Adipocyte (in vitro differentiated cells): Measurements from ENCODE around the gene NDUFAB1.
"Not testable (repeated sequence)": the region's sequence is repeated elsewhere in the genome, so short reads cannot be mapped to it uniquely, and the experiment has no call there.

Experiments
- DNase-seq: peaks from one replicate; pipeline ENCODE4 v3.0.0-alpha.2; 2015; ENCODE audit warnings: low read depth
- H3K27me3 ChIP-seq: replicated peaks from 2 replicates; pipeline ENCODE4 v1.7.0; 2013; ENCODE audit warnings: mild to moderate bottlenecking, low read length, moderate library complexity; ENCODE audit not compliant: control insufficient read depth, insufficient read depth
- H3K36me3 ChIP-seq: 2 replicates; pipeline ENCODE4 v1.7.0; 2013; ENCODE audit warnings: low read length, mild to moderate bottlenecking, moderate library complexity; ENCODE audit not compliant: control insufficient read depth, insufficient read depth, severe bottlenecking
- H3K4me1 ChIP-seq: 2 replicates; pipeline ENCODE4 v1.7.0; 2013; ENCODE audit warnings: mild to moderate bottlenecking, low read length, moderate library complexity; ENCODE audit not compliant: control insufficient read depth, insufficient read depth
- H3K4me3 ChIP-seq: 2 replicates; pipeline ENCODE4 v1.7.0; 2013; ENCODE audit warnings: mild to moderate bottlenecking, low read length, moderate library complexity
- H3K9ac ChIP-seq: 2 replicates; pipeline ENCODE4 v1.7.0; 2013; ENCODE audit warnings: mild to moderate bottlenecking, low read length, moderate library complexity
- H3K9me3 ChIP-seq: 2 replicates; pipeline ENCODE4 v1.7.0; 2013; ENCODE audit warnings: mild to moderate bottlenecking, low read length, moderate library complexity; ENCODE audit not compliant: control insufficient read depth

Gene NDUFAB1

GRCh38 chr16:23544436-23544835 is 51.7 kb downstream of the NDUFAB1 start:
- Histone ChIP-seq H3K9ac (no peak overlapping the region), H3K4me3 (no peak overlapping the region), H3K9me3 (no peaks in the 10 kb centered on the region), H3K4me1 (no peaks in the 10 kb centered on the region), H3K36me3 (peaks cover 72% of the 10 kb centered on the region), H3K27me3 (no peaks in the 10 kb centered on the region)
- DNase-seq, result no peak

GRCh38 chr16:23540817-23541178 is 55.3 kb downstream of the NDUFAB1 start:
- DNase-seq, H3K9ac ChIP-seq, H3K4me3 ChIP-seq, H3K9me3 ChIP-seq, H3K27me3 ChIP-seq: not testable (repeated sequence)
- peaks cover 13% of the 10 kb centered on the region for H3K4me1 ChIP-seq
- peaks cover 48% of the 10 kb centered on the region for H3K36me3 ChIP-seq

- no peak overlapping the region for H3K4me3 ChIP-seq
- H3K9ac ChIP-seq, result no peak overlapping the region
- H3K9me3 ChIP-seq, result no peaks in the 10 kb centered on the region
- H3K27me3 ChIP-seq, result no peaks in the 10 kb centered on the region
- H3K36me3 ChIP-seq, result peaks cover 46% of the 10 kb centered on the region
- H3K4me1 ChIP-seq, result peaks cover 18% of the 10 kb centered on the region
- no peak for DNase-seq
These were observed 55.9 kb downstream of the NDUFAB1 start for GRCh38 chr16:23539984-23540816.

GRCh38 chr16:23538919-23539278 is 57.2 kb downstream of the NDUFAB1 start:
- DNase-seq, result no peak
- Histone ChIP-seq H3K36me3 (peaks cover 48% of the 10 kb centered on the region), H3K27me3 (no peaks in the 10 kb centered on the region), H3K9me3 (no peaks in the 10 kb centered on the region), H3K4me1 (peaks cover 19% of the 10 kb centered on the region), H3K4me3 (no peak overlapping the region), H3K9ac (peak overlapping the region; percentile 47)

GRCh38 chr16:23537390-23537789 is 58.7 kb downstream of the NDUFAB1 start:
- Histone ChIP-seq H3K36me3 (peaks cover 50% of the 10 kb centered on the region), H3K4me1 (peaks cover 19% of the 10 kb centered on the region), H3K4me3 (no peak overlapping the region), H3K27me3 (no peaks in the 10 kb centered on the region), H3K9ac (no peak overlapping the region), H3K9me3 (no peaks in the 10 kb centered on the region)
- no peak for DNase-seq

GRCh38 chr16:23535901-23536300 is 60.2 kb downstream of the NDUFAB1 start:
- Histone ChIP-seq H3K9me3 (no peaks in the 10 kb centered on the region), H3K27me3 (no peaks in the 10 kb centered on the region), H3K36me3 (peaks cover 54% of the 10 kb centered on the region), H3K9ac (no peak overlapping the region), H3K4me1 (peaks cover 19% of the 10 kb centered on the region), H3K4me3 (no peak overlapping the region)
- DNase-seq, result no peak

GRCh38 chr16:23534868-23535860 is 61.0 kb downstream of the NDUFAB1 start:
- no peak for DNase-seq
- Histone ChIP-seq H3K9me3 (no peaks in the 10 kb centered on the region), H3K4me3 (no peak overlapping the region), H3K9ac (no peak overlapping the region), H3K27me3 (no peaks in the 10 kb centered on the region), H3K4me1 (peaks cover 19% of the 10 kb centered on the region), H3K36me3 (peaks cover 51% of the 10 kb centered on the region)

GRCh38 chr16:23532448-23532847 is 63.7 kb downstream of the NDUFAB1 start:
- no peak for DNase-seq
- Histone ChIP-seq H3K36me3 (peaks cover 68% of the 10 kb centered on the region), H3K9me3 (no peaks in the 10 kb centered on the region), H3K27me3 (no peaks in the 10 kb centered on the region), H3K9ac (no peak overlapping the region), H3K4me3 (no peak overlapping the region), H3K4me1 (peaks cover 9% of the 10 kb centered on the region)
